Esophagus muscularis mucosa (tissue), 3 donors: ENCODE data around the gene TEX261.

Source experiments
- CTCF ChIP-seq, 3 experiments: fragments of 200-600 bp in 2 of 3; fragments of 450-650 bp in 1 of 3; sonication (generic) in 2 of 3; IDR thresholded peaks; one replicate each; pipeline ENCODE4 v1.5.1; 2017 to 2019; ENCODE audit warnings: antibody characterized with exemption in 3 of 3, mild to moderate bottlenecking in 2 of 3, moderate library complexity in 1 of 3
- POLR2A ChIP-seq: fragments of 450-650 bp; IDR thresholded peaks from one replicate; pipeline ENCODE4 v1.6.1; 2017; ENCODE audit warnings: antibody characterized with exemption, moderate library complexity, mild to moderate bottlenecking, low read depth
- POLR2AphosphoS5 ChIP-seq, 2 donors: sonication (generic); formaldehyde crosslinking; IDR thresholded peaks; one replicate each; pipeline ENCODE4 v1.6.1; 2017; ENCODE audit warnings: antibody characterized with exemption in 2 of 2

DNA sequence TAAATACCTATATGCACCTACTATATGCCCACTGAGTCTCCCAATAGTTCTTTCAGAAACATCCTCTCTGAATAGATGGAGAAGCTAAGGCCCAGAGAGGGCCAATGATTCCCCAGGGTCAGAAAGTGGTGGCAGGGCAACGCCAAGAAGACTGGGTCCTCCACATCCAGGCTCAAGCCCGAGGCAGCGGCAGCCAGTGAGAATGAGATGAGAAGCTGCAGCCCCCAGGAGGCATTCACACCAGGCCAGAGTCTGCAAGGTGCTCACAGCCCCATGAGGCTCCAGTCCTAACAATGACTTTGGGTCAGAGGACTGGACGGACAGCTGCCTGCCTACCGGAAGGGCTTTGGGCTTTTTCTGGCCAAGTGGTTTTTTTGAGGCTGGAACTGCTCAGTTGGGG, 3.5 kb downstream of the TEX261 start:
- no peak for TF ChIP-seq CTCF (IDR thresholded peaks at IDR 0.05)
- TF ChIP-seq POLR2AphosphoS5 (IDR thresholded peaks at IDR 0.05), result no peak
- TF ChIP-seq POLR2A, result no peak
